K562 (cell line): Measurements from ENCODE around the gene FAM32A. TPM values are rescaled to one million over a fixed set of nuclear protein-coding genes. Genes with fewer than 3 reads are reported as not detected.

Experiments
- ATAC-seq: fragments of 200-7000 bp; cut with Tn5 transposase; 3 replicates; pipeline ENCODE4 v1.9.1; 2020; ENCODE audit warnings: moderate library complexity
- BruUV-seq: library from RNA; stranded (reverse); fragments of 400-500 nt; replicated peaks from 2 replicates; lab custom pipeline; 2021; lab: Mats Ljungman, UMichigan
- CTCF ChIA-PET: fragments of 300-600 bp; formaldehyde crosslinking; extraction: SDS; loops from one replicate; lab custom pipeline; 2021; ENCODE audit warnings: low intra/inter-chr PET ratio; lab: Yijun Ruan, JAX
- POLR2A ChIA-PET: fragments of 300-600, 350-650 bp; sonication (Branson Sonifier 250); formaldehyde crosslinking; extraction: SDS; loops from one replicate; lab custom pipeline; 2021; ENCODE audit warnings: antibody characterized with exemption, inconsistent platforms; lab: Yijun Ruan, JAX
- DNase-seq, 4 experiments: peaks; one replicate each; pipeline versions ENCODE4 v3.0.0 to v3.0.0-alpha.2; 2011 to 2018; ENCODE audit warnings: low spot score in 3 of 4, mixed read lengths in 3 of 4; ENCODE audit errors: extremely low read depth in 1 of 4
- FAIRE-seq: peaks from 2 replicates; lab custom pipeline; 2011; peaks lifted over from hg19 to GRCh38; lab: Jason Lieb, UNC
- H2AFZ ChIP-seq: 2 replicates; pipeline ENCODE4 v1.6.0; 2011; ENCODE audit warnings: low read depth, low read length, control low read depth, inconsistent platforms
- H3K27ac ChIP-seq: fragments of 200-600 bp; 3 replicates; pipeline ENCODE4 v1.8.0; 2011; ENCODE audit warnings: low read depth, mild to moderate bottlenecking, control low read depth, inconsistent platforms, low read length, moderate library complexity, mixed read lengths; ENCODE audit errors: extremely low read depth
- H3K27me3 ChIP-seq, 2 experiments: fragments of 300-600 bp in 1 of 2; 2 replicates in 1 of 2; 3 replicates in 1 of 2; pipeline versions ENCODE4 v1.6.0 to v1.8.0; 2011; ENCODE audit warnings: inconsistent platforms in 2 of 2, low read length in 2 of 2, mild to moderate bottlenecking in 1 of 2, mixed read lengths in 1 of 2, moderate library complexity in 1 of 2; ENCODE audit not compliant: control insufficient read depth in 2 of 2, insufficient read depth in 2 of 2
- H3K36me3 ChIP-seq: fragments of 300-600 bp; 3 replicates; pipeline ENCODE4 v1.8.0; 2011; ENCODE audit warnings: mild to moderate bottlenecking, low read length, inconsistent platforms; ENCODE audit not compliant: control insufficient read depth, insufficient read depth
- H3K4me1 ChIP-seq, 2 experiments: fragments of 200-600 bp in 1 of 2; replicated peaks in 1 of 2; 2 replicates in 1 of 2; 3 replicates in 1 of 2; pipeline versions ENCODE4 v1.5.1 to v1.8.0; 2011; ENCODE audit warnings: inconsistent platforms in 2 of 2, low read length in 2 of 2, mild to moderate bottlenecking in 1 of 2, mixed read lengths in 1 of 2, moderate library complexity in 1 of 2; ENCODE audit not compliant: control insufficient read depth in 2 of 2, insufficient read depth in 2 of 2
- H3K4me2 ChIP-seq: 2 replicates; pipeline ENCODE4 v1.6.1; 2011; ENCODE audit warnings: low read length, control low read depth, inconsistent platforms, mixed read lengths; ENCODE audit not compliant: insufficient read depth
- H3K4me3 ChIP-seq: fragments of 200-600 bp; sonication (generic), shearing (Covaris generic); 2 replicates; pipeline ENCODE4 v1.5.1; 2016; ENCODE audit warnings: control low read depth, inconsistent platforms
- H3K79me2 ChIP-seq: fragments of 200-600 bp; 3 replicates; pipeline ENCODE4 v1.8.0; 2011; ENCODE audit warnings: low read length, inconsistent platforms; ENCODE audit not compliant: control insufficient read depth, insufficient read depth
- H3K9ac ChIP-seq, 2 experiments: 2 replicates each; pipeline versions ENCODE4 v1.6.0 to v1.6.1; 2011; ENCODE audit warnings: low read depth in 2 of 2, low read length in 2 of 2, control low read depth in 1 of 2, inconsistent platforms in 1 of 2, mild to moderate bottlenecking in 1 of 2, mixed read lengths in 1 of 2; ENCODE audit not compliant: insufficient read depth in 1 of 2
- H3K9me1 ChIP-seq: one replicate; pipeline ENCODE4 v1.6.0; 2011; ENCODE audit warnings: inconsistent platforms, mild to moderate bottlenecking, low read length, moderate library complexity; ENCODE audit not compliant: control insufficient read depth, insufficient read depth
- H3K9me3 ChIP-seq: replicated peaks from 2 replicates; pipeline ENCODE4 v1.5.1; 2011; ENCODE audit warnings: low read depth, low read length, inconsistent platforms; ENCODE audit not compliant: control insufficient read depth, insufficient read depth
- H4K20me1 ChIP-seq: replicated peaks from 2 replicates; pipeline ENCODE4 v1.6.1; 2011; ENCODE audit warnings: low read length, inconsistent platforms, mixed read lengths; ENCODE audit not compliant: control insufficient read depth, insufficient read depth
- BHLHE40 ChIP-seq: IDR thresholded peaks from 2 replicates; pipeline ENCODE4 v1.6.1; 2011; ENCODE audit warnings: low read length, improper control_type of control experiment
- CSDE1 ChIP-seq, 2 experiments: fragments of 450-650 bp; IDR thresholded peaks; 2 replicates each; pipeline ENCODE4 v1.6.1; 2016; ENCODE audit warnings: mild to moderate bottlenecking in 1 of 2
- ETV1 ChIP-seq: fragments of 450-650 bp; conservative IDR thresholded peaks from 2 replicates; pipeline ENCODE4 v1.6.1; 2016; ENCODE audit warnings: missing genetic modification characterization, control low read depth, low read depth, missing compliant biosample characterization
- FOXK1 ChIP-seq: sonication (generic); formaldehyde crosslinking; IDR thresholded peaks from 2 replicates; pipeline ENCODE4 v1.8.0; 2022; ENCODE audit warnings: missing genetic modification reagents, mild to moderate bottlenecking, borderline replicate concordance
- FOXK2 ChIP-seq, 2 experiments: fragments of 450-650 bp; IDR thresholded peaks in 1 of 2; conservative IDR thresholded peaks in 1 of 2; 2 replicates each; pipeline ENCODE4 v1.6.1; 2016; ENCODE audit warnings: low read depth in 2 of 2, mild to moderate bottlenecking in 1 of 2
- L3MBTL2 ChIP-seq: fragments of 450-650 bp; IDR thresholded peaks from 2 replicates; pipeline ENCODE4 v1.6.1; 2016; ENCODE audit warnings: mild to moderate bottlenecking, moderate library complexity
- LCOR ChIP-seq: sonication (generic); formaldehyde crosslinking; IDR thresholded peaks from 2 replicates; pipeline ENCODE4 v1.8.0; 2022; ENCODE audit warnings: mild to moderate bottlenecking, missing genetic modification reagents
- NRF1 ChIP-seq, 2 experiments: fragments of 450-650 bp; IDR thresholded peaks in 1 of 2; conservative IDR thresholded peaks in 1 of 2; 2 replicates each; pipeline ENCODE4 v1.6.1; 2014; ENCODE audit warnings: mild to moderate bottlenecking in 2 of 2
- SAP30 ChIP-seq: fragments of 200-600 bp; sonication (generic); IDR thresholded peaks from 2 replicates; pipeline ENCODE4 v1.6.1; 2012; ENCODE audit warnings: borderline replicate concordance, low read depth, mild to moderate bottlenecking, moderate library complexity, low read length, control low read depth, inconsistent platforms; ENCODE audit not compliant: insufficient read depth, poor library complexity, severe bottlenecking
- SLC30A9 ChIP-seq: fragments of 250-450 bp; sonication (Bioruptor Pico); IDR thresholded peaks from 2 replicates; pipeline ENCODE4 v1.8.0; 2022; ENCODE audit warnings: mild to moderate bottlenecking, moderate library complexity
- STAG1 ChIP-seq: sonication (generic); formaldehyde crosslinking; IDR thresholded peaks from 2 replicates; pipeline ENCODE4 v1.5.0; 2020; ENCODE audit warnings: missing genetic modification reagents, borderline replicate concordance
- TEAD1 ChIP-seq, 2 experiments: fragments of 450-650 bp in 1 of 2; sonication (generic) in 1 of 2; formaldehyde crosslinking; IDR thresholded peaks; 2 replicates each; pipeline versions ENCODE4 v1.4.0 to v1.8.0; 2020 to 2022; ENCODE audit warnings: mild to moderate bottlenecking in 2 of 2, missing genetic modification reagents in 1 of 2
- ZNF707 ChIP-seq: fragments of 250-450 bp; sonication (Bioruptor Pico); conservative IDR thresholded peaks from 2 replicates; pipeline ENCODE4 v1.8.0; 2022; ENCODE audit warnings: inconsistent platforms, mild to moderate bottlenecking, moderate library complexity
- WGBS: fragments of 100-300 bp; shearing (Covaris generic); methylation state at CpG from one replicate; pipeline ENCODE4 v1.1.6; 2016; ENCODE audit warnings: low coverage, mixed read lengths; ENCODE audit not compliant: insufficient coverage; ENCODE audit errors: missing lambda C conversion rate; 5-methylcytosine and 5-hydroxymethylcytosine counted together
- in situ Hi-C: fragments of 300-500 bp; cut with MboI; formaldehyde crosslinking; loops from 4 replicates; pipeline ENCODE4 v1.15.0; 2018; ENCODE audit warnings: inconsistent platforms, mixed read lengths
- intact Hi-C: fragments of 100-400 bp; cut with micrococcal nuclease; formaldehyde crosslinking; loops from 2 replicates; pipeline ENCODE4 v1.14.2; 2022
- polyA plus RNA-seq, 8 experiments: library from polyadenylated mRNA; depleted of rRNA in 4 of 8; stranded (reverse) in 5 of 8; unstranded in 3 of 8; fragments of >200 nt; fragmentation: Nextera tagmentation in 2 of 8; fragmentation: Illumina TruSeq in 1 of 8; extraction: Ambion mirVana in 2 of 8; extraction: Trizol in 1 of 8; gene quantifications; 2 replicates each; pipeline versions ENCODE4 v1.2.1 to v1.2.3, GENCODE V29; 2011 to 2014; ENCODE audit warnings: inconsistent platforms in 1 of 8, missing spikeins in 1 of 8
- total RNA-seq, 7 experiments: library from RNA; depleted of rRNA in 6 of 7; stranded (reverse); fragments of >200 nt in 6 of 7; fragmentation: Illumina TruSeq in 2 of 7; extraction: Trizol in 2 of 7; gene quantifications; 2 replicates each; pipeline versions ENCODE4 v1.2.1 to v1.2.3, GENCODE V29; 2011 to 2021; ENCODE audit warnings: low replicate concordance in 1 of 7
- TF ChIP-seq, protein P1 (sequence below): sonication (generic); formaldehyde crosslinking; IDR thresholded peaks from 2 replicates; pipeline ENCODE4 v1.8.0; 2022; ENCODE audit warnings: mild to moderate bottlenecking, missing genetic modification reagents
- TF ChIP-seq, protein P2 (sequence below): fragments of 450-650 bp; formaldehyde crosslinking; IDR thresholded peaks from 2 replicates; pipeline ENCODE4 v1.4.0; 2022; ENCODE audit warnings: missing genetic modification characterization
- TF ChIP-seq, protein P3 (sequence below): sonication (generic); formaldehyde crosslinking; IDR thresholded peaks from 2 replicates; pipeline ENCODE4 v1.9.0; 2022; ENCODE audit warnings: mild to moderate bottlenecking, missing genetic modification reagents
- TF ChIP-seq, protein P4 (sequence below): conservative IDR thresholded peaks from 2 replicates; pipeline ENCODE4 v1.6.1; 2011; ENCODE audit warnings: low read depth, mild to moderate bottlenecking, low read length; ENCODE audit not compliant: control insufficient read depth

FAM32A gene
- total and polyA plus RNA-seq, 9 of the 15 experiments (the other 6 are each of a cell fraction or from before 2014, with no cell fraction given) = 30.7 to 96.7 (median 73.7) TPM

DNA sequence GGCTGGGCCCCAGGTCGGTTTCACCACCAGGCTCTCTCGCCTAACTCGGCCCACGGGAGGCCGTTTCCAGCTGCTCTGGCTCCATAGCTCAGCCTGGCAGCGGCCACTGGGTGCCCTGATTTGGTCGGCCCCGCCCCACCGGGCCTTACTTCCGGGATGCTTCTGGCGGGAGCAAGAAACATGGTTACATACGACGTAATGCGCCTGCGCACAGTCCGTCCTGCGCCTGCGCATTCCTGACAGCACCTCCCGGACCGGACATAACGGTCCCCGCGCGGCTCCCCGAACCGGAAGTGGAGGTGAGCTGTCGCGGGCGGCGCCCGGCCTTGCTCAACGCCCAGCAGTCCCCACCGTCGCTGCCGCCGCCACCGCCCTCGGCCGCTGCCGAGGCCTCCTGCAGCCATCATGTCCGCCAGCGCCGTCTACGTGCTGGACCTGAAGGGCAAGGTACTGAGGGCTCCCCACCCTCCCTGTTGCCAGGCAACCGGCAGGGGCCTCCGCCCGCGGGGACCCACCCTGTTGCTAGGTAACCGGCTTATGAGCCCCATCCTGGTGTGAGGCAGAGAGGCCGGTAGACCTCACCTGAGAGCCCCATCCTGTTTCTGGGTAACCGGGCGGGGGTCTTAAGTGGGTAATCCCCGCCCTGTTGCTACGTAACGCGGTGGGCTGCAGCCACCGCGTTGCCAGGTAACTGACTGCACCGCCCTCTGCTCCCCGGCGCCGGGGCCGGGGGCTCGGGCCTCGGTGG, 12.6 kb downstream of the FAM32A start, which contains the start of gene AP1M1:
Gene AP1M1 (plus strand): TSS at position 290 of the 748 bp plus-strand sequence. CDS start 116 bp downstream, at position 406.
- Histone ChIP-seq H3K4me1 (peaks cover 18 to 25% of the 10 kb centered on the region in 2 experiments; a peak in 4 of 5 replicates), H3K27ac (peak within 1 kb of the TSS; percentile 58), H3K79me2 (peaks cover 15% of the 10 kb centered on the region), H3K9ac (peak within 1 kb of the TSS; percentile 64 to 95), H3K9me3 (no peaks in the 10 kb centered on the region), H3K36me3 (peaks cover 11% of the 10 kb centered on the region; the same call in 2 of the 3 replicates), H3K9me1 (peaks cover 2% of the 10 kb centered on the region), H3K27me3 (no peaks in the 10 kb centered on the region), H2AFZ (peak within 1 kb of the TSS; percentile 82), H3K4me3 (peak within 1 kb of the TSS; percentile 78), H4K20me1 (peaks cover 4% of the 10 kb centered on the region; the same call in 1 of the 2 replicates), H3K4me2 (peak within 1 kb of the TSS; percentile 86)
- ChIA-PET CTCF (no interaction called here), POLR2A (interaction anchor here (0.6 to 1.8 kb wide), 6 partner anchors 9 to 767 kb away, joined by 3 to 15 read pairs (median 3); partner anchors contain the start of gene FAM32A)
- peak; percentile 94 for ATAC-seq
- BruUV-seq = no TSS peak
- intact Hi-C loops = no loop called here
- WGBS = under 1% methylated on average over 57 of the region's 65 CpGs
- peak; percentile 88 for FAIRE-seq
- in situ Hi-C loops = no loop called here
- DNase-seq = peak; percentile 96 to 98 (median 97)
- TF ChIP-seq FOXK2 (conservative IDR thresholded peaks at IDR 0.05 in 1 of 2, IDR thresholded peaks at IDR 0.05 in 1 of 2; ENCODE audit: low read depth in 2 of 2) (peak in 1 of 2 experiments; percentile 69; a peak in 3 of 4 replicates), ZNF707 (CRISPR knock-in tag) (no peak), BHLHE40 (no peak), SLC30A9 (CRISPR knock-in tag) (no peak), NRF1 (conservative IDR thresholded peaks at IDR 0.05 in 1 of 2, IDR thresholded peaks at IDR 0.05 in 1 of 2) (peak; percentile 98), SAP30 (peak; percentile 84), FOXK1 (CRISPR knock-in tag) (0 out of 2 replicates have a peak, but pooled peaks have one; percentile 61), ETV1 (peak; percentile 85), CSDE1 (IDR thresholded peaks at IDR 0.05) (peak in 1 of 2 experiments; percentile 85; a peak in 2 of 4 replicates), L3MBTL2 (peak; percentile 78), LCOR (CRISPR knock-in tag) (peak; percentile 64; the same call in 1 of the 2 replicates), TEAD1 (CRISPR knock-in tag; IDR thresholded peaks at IDR 0.05) (0 out of 4 replicates have a peak, but pooled peaks of 1 of the 2 experiments have one; percentile 49), STAG1 (no peak)
- TF ChIP-seq, protein P1, sequence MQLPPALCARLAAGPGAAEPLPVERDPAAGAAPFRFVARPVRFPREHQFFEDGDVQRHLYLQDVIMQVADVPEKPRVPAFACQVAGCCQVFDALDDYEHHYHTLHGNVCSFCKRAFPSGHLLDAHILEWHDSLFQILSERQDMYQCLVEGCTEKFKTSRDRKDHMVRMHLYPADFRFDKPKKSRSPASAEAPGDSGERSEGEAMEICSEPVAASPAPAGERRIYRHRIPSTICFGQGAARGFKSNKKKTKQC (CRISPR knock-in tag) = no peak
- TF ChIP-seq, protein P2, sequence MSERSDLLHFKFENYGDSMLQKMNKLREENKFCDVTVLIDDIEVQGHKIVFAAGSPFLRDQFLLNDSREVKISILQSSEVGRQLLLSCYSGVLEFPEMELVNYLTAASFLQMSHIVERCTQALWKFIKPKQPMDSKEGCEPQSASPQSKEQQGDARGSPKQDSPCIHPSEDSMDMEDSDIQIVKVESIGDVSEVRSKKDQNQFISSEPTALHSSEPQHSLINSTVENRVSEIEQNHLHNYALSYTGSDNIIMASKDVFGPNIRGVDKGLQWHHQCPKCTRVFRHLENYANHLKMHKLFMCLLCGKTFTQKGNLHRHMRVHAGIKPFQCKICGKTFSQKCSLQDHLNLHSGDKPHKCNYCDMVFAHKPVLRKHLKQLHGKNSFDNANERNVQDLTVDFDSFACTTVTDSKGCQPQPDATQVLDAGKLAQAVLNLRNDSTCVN = no peak
- TF ChIP-seq, protein P3, sequence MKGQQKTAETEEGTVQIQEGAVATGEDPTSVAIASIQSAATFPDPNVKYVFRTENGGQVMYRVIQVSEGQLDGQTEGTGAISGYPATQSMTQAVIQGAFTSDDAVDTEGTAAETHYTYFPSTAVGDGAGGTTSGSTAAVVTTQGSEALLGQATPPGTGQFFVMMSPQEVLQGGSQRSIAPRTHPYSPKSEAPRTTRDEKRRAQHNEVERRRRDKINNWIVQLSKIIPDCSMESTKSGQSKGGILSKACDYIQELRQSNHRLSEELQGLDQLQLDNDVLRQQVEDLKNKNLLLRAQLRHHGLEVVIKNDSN (CRISPR knock-in tag) = peak; percentile 14; the same call in 1 of the 2 replicates
- TF ChIP-seq, protein P4, sequence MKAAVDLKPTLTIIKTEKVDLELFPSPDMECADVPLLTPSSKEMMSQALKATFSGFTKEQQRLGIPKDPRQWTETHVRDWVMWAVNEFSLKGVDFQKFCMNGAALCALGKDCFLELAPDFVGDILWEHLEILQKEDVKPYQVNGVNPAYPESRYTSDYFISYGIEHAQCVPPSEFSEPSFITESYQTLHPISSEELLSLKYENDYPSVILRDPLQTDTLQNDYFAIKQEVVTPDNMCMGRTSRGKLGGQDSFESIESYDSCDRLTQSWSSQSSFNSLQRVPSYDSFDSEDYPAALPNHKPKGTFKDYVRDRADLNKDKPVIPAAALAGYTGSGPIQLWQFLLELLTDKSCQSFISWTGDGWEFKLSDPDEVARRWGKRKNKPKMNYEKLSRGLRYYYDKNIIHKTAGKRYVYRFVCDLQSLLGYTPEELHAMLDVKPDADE = 0 out of 2 replicates have a peak, but pooled peaks have one; percentile 56
